Trophoblast cell (in vitro differentiated cells and primary cell): Measurements from ENCODE around the gene EEF2KMT.
A peak's percentile ranks its signal among the peaks of the same experiment; 100 is the strongest.
"Not testable (repeated sequence)": the region's sequence is repeated elsewhere in the genome, so short reads cannot be mapped to it uniquely, and the experiment has no call there.

Source experiments
- DNase-seq, 2 donors: peaks; one replicate each; pipeline ENCODE4 v3.0.0-alpha.2; 2016
- H2AFZ ChIP-seq: 2 replicates; pipeline ENCODE4 v1.6.1; 2013; ENCODE audit warnings: low read length, moderate library complexity, mild to moderate bottlenecking; ENCODE audit not compliant: insufficient read depth, poor library complexity
- H2AK5ac ChIP-seq: 2 replicates; pipeline ENCODE4 v1.6.1; 2013; ENCODE audit warnings: mild to moderate bottlenecking, low read length
- H2BK120ac ChIP-seq: 2 replicates; pipeline ENCODE4 v1.6.1; 2013; ENCODE audit warnings: low read length, mild to moderate bottlenecking, moderate library complexity; ENCODE audit not compliant: insufficient read depth, poor library complexity
- H2BK12ac ChIP-seq: 2 replicates; pipeline ENCODE4 v1.6.1; 2013; ENCODE audit warnings: mild to moderate bottlenecking, low read length, moderate library complexity
- H2BK5ac ChIP-seq: 2 replicates; pipeline ENCODE4 v1.6.1; 2013; ENCODE audit warnings: low read length, low read depth, moderate library complexity, mild to moderate bottlenecking; ENCODE audit not compliant: poor library complexity
- H3K14ac ChIP-seq: 2 replicates; pipeline ENCODE4 v1.6.1; 2013; ENCODE audit warnings: mild to moderate bottlenecking, low read length
- H3K18ac ChIP-seq: 2 replicates; pipeline ENCODE4 v1.6.1; 2013; ENCODE audit warnings: mild to moderate bottlenecking, low read length
- H3K23ac ChIP-seq: 2 replicates; pipeline ENCODE4 v1.6.1; 2013; ENCODE audit warnings: low read length
- H3K27ac ChIP-seq: 2 replicates; pipeline ENCODE4 v1.5.1; 2013; ENCODE audit warnings: low read depth, mild to moderate bottlenecking, inconsistent platforms, low read length, moderate library complexity
- H3K27me3 ChIP-seq: 2 replicates; pipeline ENCODE4 v1.6.1; 2013; ENCODE audit warnings: inconsistent platforms, mild to moderate bottlenecking, low read length, moderate library complexity; ENCODE audit not compliant: insufficient read depth
- H3K36me3 ChIP-seq, 2 experiments: 1 replicate in 1 of 2; 2 replicates in 1 of 2; pipeline ENCODE4 v1.6.1; 2013; ENCODE audit warnings: low read length in 2 of 2, mild to moderate bottlenecking in 2 of 2, moderate library complexity in 1 of 2; ENCODE audit not compliant: insufficient read depth in 2 of 2, control insufficient read depth in 1 of 2
- H3K4ac ChIP-seq: 2 replicates; pipeline ENCODE4 v1.6.1; 2013; ENCODE audit warnings: low read depth, mild to moderate bottlenecking, low read length, moderate library complexity
- H3K4me1 ChIP-seq, 2 experiments: 1 replicate in 1 of 2; 2 replicates in 1 of 2; pipeline ENCODE4 v1.6.1; 2013; ENCODE audit warnings: low read length in 2 of 2, mild to moderate bottlenecking in 2 of 2, moderate library complexity in 1 of 2; ENCODE audit not compliant: insufficient read depth in 2 of 2, control insufficient read depth in 1 of 2
- H3K4me2 ChIP-seq: 2 replicates; pipeline ENCODE4 v1.6.1; 2013; ENCODE audit warnings: inconsistent platforms, mild to moderate bottlenecking, low read length, moderate library complexity
- H3K4me3 ChIP-seq: 2 replicates; pipeline ENCODE4 v1.5.1; 2013; ENCODE audit warnings: mild to moderate bottlenecking, low read depth, low read length, inconsistent platforms
- H3K79me1 ChIP-seq: one replicate; pipeline ENCODE4 v1.6.1; 2013; ENCODE audit warnings: low read length
- H3K79me2 ChIP-seq: 2 replicates; pipeline ENCODE4 v1.6.1; 2013; ENCODE audit warnings: low read length, mild to moderate bottlenecking; ENCODE audit not compliant: control insufficient read depth, insufficient read depth, poor library complexity
- H3K9ac ChIP-seq: 2 replicates; pipeline ENCODE4 v1.6.1; 2013; ENCODE audit warnings: mild to moderate bottlenecking, low read length
- H3K9me3 ChIP-seq: 2 replicates; pipeline ENCODE4 v1.6.1; 2013; ENCODE audit warnings: low read depth, mild to moderate bottlenecking, control low read depth, inconsistent platforms, low read length; ENCODE audit not compliant: insufficient read depth
- H4K12ac ChIP-seq: 2 replicates; pipeline ENCODE4 v1.6.1; 2013; ENCODE audit warnings: low read depth, mild to moderate bottlenecking, low read length, moderate library complexity
- H4K8ac ChIP-seq: 2 replicates; pipeline ENCODE4 v1.6.1; 2013; ENCODE audit warnings: low read depth, mild to moderate bottlenecking, low read length, moderate library complexity
- H4K91ac ChIP-seq: one replicate; pipeline ENCODE4 v1.6.1; 2013; ENCODE audit warnings: low read depth, mild to moderate bottlenecking, low read length, moderate library complexity
- WGBS: extraction: QIAGEN DNeasy Blood & Tissue Kit; methylation state at CpG from one replicate; pipeline ENCODE4 v1.1.7; 2013; ENCODE audit warnings: missing lambda C conversion rate; ENCODE audit not compliant: insufficient read length, insufficient coverage; ENCODE audit errors: extremely low coverage; 5-methylcytosine and 5-hydroxymethylcytosine counted together

Gene EEF2KMT

DNA sequence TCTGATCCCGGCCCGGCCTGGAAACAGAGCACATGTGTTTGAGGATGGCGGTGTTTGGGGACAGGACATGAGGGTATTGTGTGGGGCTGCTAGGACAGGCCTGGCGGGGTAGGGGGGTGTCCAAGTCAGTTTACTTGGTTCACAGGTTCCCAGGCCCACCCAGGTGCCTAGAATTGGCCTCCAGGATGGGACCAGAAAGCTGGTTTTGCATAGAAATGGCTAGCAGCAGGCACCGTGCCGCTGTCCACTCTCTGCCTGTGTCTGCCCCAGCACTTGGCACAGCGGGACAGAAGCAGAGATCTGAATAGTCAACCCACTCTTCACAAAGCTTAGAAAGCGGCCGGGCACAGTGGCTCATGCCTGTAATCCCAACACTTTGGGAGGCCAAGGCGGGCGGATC lies 11.9 kb downstream of the EEF2KMT start:
- H2BK12ac ChIP-seq, H4K91ac ChIP-seq, H3K4me3 ChIP-seq, H2AK5ac ChIP-seq, H3K4ac ChIP-seq, DNase-seq, H3K4me1 ChIP-seq, H3K23ac ChIP-seq, H3K27ac ChIP-seq, H3K9ac ChIP-seq, H3K14ac ChIP-seq, H4K12ac ChIP-seq, H3K18ac ChIP-seq, H2AFZ ChIP-seq, H3K79me1 ChIP-seq, H3K27me3 ChIP-seq, H3K9me3 ChIP-seq, H2BK5ac ChIP-seq, H2BK120ac ChIP-seq, H4K8ac ChIP-seq, H3K4me2 ChIP-seq, H3K79me2 ChIP-seq: not testable (repeated sequence)
- H3K36me3 ChIP-seq = peaks cover 30 to 32% of the 10 kb centered on the region in 2 experiments
- no CpG with 5 or more reads among the region's 11 CpGs for WGBS

DNA sequence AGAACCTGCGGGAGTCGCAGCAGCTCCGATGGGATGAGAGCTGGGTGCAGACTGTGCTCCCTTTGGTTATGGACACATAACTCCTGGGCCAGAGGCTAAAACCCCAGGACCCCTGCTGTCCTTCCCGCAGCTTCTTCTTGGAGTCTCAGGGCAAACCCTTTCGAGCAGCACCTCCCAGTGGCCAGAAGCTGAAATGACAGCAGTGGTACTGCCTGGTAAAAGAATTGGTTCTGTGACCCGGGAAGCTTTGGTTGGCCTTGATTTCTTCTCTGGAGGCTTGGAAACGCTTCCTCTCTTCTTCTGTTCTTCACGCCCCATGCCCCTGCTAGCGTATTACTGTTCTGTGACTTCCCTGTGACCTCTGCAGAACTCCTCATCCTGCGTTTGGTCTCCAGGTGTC lies 12.8 kb downstream of the EEF2KMT start:
- H2AK5ac ChIP-seq, H2BK12ac ChIP-seq, H3K4me1 ChIP-seq, H3K79me1 ChIP-seq, H2AFZ ChIP-seq, H4K91ac ChIP-seq, H3K14ac ChIP-seq, H2BK120ac ChIP-seq, H3K4me2 ChIP-seq, H3K27ac ChIP-seq, H3K79me2 ChIP-seq, H4K8ac ChIP-seq, H3K4ac ChIP-seq, H2BK5ac ChIP-seq, H3K18ac ChIP-seq, H3K27me3 ChIP-seq, H4K12ac ChIP-seq, H3K4me3 ChIP-seq, H3K23ac ChIP-seq, H3K9me3 ChIP-seq, H3K9ac ChIP-seq: not testable (repeated sequence)
- DNase-seq = peak; percentile 26 to 67
- no CpG with 5 or more reads among the region's 10 CpGs for WGBS
- peaks cover 27% of the 10 kb centered on the region in 2 experiments for H3K36me3 ChIP-seq

DNA sequence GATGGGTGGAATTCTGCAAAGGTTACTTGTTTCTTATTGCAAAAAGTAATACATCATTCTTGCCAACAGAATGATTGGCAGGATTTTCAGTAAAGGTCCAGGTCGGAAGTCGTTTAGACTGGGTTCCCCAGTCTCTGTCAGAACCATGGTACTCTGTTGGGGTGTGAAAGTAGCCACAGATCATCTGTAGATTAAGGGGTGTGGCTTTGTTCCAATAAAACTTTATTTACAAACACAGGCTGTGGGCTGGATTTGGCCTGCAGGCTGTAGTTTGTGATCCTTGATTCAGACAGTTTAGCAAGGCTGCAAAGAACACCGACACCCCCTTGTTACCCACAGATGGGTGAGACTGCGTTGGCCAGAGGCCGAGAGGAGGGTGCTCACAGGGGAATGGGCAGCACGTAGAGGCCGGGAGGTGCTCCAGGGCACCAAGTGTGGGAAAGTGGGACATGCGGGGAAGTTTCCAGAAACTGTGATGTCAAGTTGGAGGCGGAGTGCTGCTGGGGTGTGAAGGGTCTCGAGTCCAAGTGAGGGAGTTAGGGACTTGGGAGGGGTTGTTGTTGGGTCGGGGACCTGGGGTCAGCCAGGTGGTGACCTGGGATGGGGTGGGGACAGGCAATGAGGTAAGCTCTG lies 13.4 kb downstream of the EEF2KMT start:
- H3K23ac ChIP-seq, H4K8ac ChIP-seq, H3K18ac ChIP-seq, H4K91ac ChIP-seq, H4K12ac ChIP-seq, H3K4ac ChIP-seq, H2AK5ac ChIP-seq, H3K14ac ChIP-seq, H3K4me1 ChIP-seq, H2AFZ ChIP-seq, DNase-seq, H3K4me2 ChIP-seq, H3K27me3 ChIP-seq, H2BK12ac ChIP-seq, H3K79me2 ChIP-seq, H3K27ac ChIP-seq, H3K9ac ChIP-seq, H3K4me3 ChIP-seq, H3K9me3 ChIP-seq, H2BK5ac ChIP-seq, H3K79me1 ChIP-seq, H2BK120ac ChIP-seq: not testable (repeated sequence)
- WGBS = no CpG with 5 or more reads among the region's 11 CpGs
- H3K36me3 ChIP-seq = peaks cover 23 to 24% of the 10 kb centered on the region in 2 experiments

DNA sequence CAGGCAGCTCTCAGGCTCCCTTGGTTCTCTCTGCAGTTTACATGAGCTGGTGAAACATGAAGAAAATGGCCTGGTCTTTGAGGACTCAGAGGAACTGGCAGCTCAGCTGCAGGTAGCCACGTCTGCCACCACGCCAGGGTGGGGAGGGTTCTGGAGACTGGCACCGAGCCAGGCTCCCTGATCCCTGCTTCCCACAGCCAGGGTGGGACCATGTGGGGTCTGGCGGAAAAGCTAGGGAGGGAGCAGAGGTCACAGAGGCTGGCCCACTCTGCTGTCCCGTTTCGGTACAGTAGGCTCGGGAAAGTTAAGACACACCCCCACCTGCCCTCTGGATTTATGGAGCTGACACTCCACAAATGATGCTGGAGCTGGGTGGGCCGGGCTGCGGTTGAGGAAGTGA lies 13.9 kb downstream of the EEF2KMT start:
- not testable (repeated sequence) for H3K27me3 ChIP-seq, H4K12ac ChIP-seq, DNase-seq, H3K4me3 ChIP-seq, H3K79me2 ChIP-seq, H2AFZ ChIP-seq, H3K23ac ChIP-seq, H3K14ac ChIP-seq, H3K9me3 ChIP-seq, H3K79me1 ChIP-seq, H3K18ac ChIP-seq, H3K27ac ChIP-seq, H3K9ac ChIP-seq, H3K4me1 ChIP-seq, H2BK120ac ChIP-seq, H3K4ac ChIP-seq, H2BK5ac ChIP-seq, H2AK5ac ChIP-seq, H3K4me2 ChIP-seq, H4K91ac ChIP-seq, H4K8ac ChIP-seq, H2BK12ac ChIP-seq
- no CpG with 5 or more reads among the region's 9 CpGs for WGBS
- H3K36me3 ChIP-seq = peaks cover 22 to 27% of the 10 kb centered on the region in 2 experiments
